ENCODE data around the gene MAPK6.
"Not testable (repeated sequence)": the region's sequence is repeated elsewhere in the genome, so short reads cannot be mapped to it uniquely, and the experiment has no call there.

Gene MAPK6

DNA sequence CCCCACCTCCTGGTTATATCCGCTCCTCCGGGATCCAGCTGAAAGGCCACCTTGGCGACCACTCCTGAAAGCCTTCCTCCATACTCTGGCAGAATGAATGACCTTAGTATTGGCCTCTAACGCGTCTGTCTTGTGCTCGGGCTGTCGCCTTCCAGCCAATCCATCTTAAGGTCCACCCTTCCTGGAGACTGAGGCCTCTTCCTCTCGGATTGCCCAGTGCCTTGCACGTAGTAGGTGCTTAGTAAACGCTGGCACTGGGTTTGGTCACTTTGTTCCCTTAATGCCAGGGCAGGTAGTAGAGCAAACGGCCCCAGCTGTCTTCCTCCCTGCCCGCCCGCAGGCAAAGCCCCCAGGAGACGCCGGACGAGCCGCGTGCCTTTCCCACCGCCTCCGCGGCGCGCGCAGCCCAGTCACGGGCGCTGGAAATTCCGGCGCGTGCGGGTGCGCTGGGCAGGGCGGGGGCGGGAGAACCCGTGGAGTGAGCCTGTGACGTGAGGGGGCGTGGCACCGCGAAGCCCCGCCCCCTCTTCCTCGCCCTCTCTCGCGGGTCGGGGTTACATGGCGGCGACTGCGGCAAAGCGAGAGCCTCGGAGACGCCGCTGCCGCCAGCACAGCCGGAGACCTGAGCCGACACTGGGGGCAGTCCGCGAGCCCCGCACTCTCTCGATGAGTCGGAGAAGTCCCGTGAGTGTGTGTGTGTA is at the start of gene MAPK6:
Gene MAPK6 (plus strand): TSS at position 527 of the 701 bp plus-strand sequence. CDS start 27,242 bp downstream, outside the sequence.
- DNase-seq = peak in 1 of 2 experiments; percentile 55

DNA sequence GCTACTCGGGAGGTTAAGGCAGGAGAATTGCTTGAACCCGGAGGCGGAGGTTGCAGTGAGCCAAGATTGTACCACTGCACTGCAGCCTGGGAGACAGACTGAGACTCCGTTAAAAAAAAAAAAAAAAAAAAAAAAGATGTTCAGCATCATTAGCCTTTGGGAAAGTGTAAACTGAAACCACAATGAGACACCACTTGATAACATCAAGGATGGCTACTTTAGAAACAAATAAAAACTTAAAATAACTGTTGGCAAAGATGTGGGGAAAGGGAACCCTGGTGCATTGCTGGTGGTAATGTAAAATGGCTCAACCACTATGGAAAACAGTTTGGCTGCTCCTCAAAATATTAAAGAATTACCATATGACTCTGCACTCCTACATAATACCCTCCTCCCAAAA is 49.3 kb upstream of the MAPK6 start:
- DNase-seq = no peak

DNA sequence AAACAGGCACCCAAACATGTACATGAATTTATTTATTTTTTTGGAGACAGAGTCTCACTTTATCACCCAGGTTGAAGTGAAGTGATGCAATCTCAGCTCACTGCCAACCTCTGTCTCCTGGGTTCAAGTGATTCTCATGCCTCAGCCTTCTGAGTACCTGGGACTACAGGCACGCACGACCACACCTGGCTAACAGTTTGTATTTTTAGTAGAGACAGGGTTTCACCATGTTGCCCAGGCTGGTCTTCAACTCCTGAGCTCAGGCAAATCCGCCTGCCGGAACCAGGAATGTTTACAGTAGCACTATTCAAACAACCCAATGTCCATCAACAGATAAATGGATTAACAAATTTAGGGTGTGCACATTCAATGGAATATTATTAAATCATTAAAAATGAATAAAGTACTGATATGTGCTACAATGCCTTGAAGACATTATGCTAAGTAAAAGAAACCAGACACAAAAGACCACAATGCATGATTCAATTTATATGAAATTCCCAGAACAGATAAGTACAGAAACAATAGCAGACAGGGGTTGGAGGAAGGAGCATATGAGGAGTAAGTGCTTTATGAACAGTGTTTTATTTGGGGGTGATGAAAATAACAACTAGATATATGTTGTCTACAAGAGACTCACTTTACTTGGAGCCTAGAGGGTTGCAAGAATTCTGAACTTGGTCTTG is 48.7 kb upstream of the MAPK6 start:
- DNase-seq = no peak

DNA sequence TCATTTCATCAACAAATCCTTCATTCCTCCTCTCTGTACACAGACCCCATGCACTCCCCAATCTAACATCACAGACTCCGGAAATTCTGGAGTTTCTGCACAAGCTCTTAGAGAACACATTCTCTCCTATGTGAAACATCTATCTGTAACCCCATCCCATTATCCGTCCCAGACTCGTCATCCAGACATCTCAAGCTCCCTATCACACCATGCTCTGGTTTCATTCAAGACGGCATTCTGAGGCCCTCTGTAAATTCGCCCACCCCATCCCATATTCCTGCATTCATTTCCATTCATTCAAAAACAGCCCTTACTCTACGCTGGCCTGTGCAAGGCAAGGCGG is 48.0 kb upstream of the MAPK6 start:
- DNase-seq = no peak

DNA sequence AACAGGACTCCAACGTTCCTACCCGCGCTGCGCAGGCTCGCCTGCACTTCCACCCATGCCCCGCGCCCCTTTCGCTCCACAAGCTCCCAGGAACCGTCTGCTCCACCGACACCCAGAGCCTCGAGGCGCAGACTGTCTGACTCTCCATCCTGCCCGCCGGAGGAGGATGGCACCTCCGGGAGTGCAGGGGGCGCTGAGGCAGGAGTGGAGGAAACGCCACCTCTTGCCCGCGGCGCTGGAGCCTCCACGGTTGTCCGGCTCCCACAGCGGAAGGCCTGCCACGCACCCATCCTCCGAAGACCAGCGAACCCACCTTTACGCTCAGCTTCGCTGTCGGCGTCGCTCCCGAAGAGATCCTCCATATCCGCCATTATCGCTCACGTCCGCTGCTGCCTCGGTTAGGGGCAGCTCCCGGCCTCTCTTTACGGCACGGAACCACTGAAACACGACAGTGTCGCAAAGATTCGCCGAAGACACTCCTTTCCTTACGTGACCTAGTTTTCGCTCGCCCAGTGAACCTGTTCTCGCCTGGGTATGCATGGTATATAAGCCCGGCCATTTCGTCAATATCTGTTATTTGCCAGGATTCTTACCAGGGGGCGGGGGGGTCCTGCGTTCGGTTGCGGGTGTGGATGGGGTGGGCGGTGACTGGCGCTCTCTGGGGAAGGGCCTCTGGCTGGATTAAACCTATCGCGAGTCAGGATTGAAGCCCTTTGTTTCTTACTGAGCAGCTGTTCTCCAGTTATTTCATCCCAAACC is 47.5 kb upstream of the MAPK6 start, which contains the start of gene LEO1:
Gene LEO1 (minus strand): TSS at position 404 of the 759 bp plus-strand sequence. CDS start 33 bp downstream, at position 371.
- peak in 1 of 2 experiments; percentile 79 for DNase-seq

DNA sequence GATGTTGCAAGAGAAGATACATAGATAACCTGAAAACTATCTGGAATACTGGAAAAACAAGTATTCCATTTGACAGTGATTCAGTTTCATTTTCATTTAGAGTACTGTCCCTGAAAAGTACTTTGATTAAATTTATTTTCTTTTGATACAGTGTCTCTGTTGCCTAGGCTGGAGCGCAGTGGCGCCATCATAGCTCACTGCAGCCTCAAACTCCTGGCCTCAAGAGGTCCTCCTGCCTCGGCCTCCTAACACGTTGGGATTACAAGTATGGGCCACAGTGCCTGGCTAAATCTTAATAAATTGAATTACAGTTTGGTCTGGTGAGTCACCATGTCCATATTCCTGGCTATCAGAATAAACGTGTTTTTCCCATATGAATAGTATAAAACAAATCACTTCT is 45.8 kb upstream of the MAPK6 start:
- no peak for DNase-seq

DNA sequence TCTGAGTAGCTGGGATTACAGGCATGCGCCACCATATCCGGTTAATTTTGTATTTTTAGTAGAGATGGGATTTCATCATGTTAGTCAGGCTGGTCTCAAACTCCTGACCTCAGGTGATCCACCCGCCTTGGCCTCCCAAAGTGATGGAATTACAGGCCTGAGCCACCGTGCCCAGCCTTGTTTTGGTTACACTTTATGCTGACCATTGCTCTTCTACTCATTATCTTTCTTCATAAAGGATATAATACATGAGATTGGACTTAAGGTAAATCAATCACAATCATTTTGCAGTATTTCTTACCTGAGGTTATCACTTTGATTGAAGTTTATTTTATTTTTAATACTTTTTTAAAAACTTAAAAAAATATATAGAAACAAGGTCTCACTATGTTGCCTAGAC is 45.2 kb upstream of the MAPK6 start:
- DNase-seq = no peak

DNA sequence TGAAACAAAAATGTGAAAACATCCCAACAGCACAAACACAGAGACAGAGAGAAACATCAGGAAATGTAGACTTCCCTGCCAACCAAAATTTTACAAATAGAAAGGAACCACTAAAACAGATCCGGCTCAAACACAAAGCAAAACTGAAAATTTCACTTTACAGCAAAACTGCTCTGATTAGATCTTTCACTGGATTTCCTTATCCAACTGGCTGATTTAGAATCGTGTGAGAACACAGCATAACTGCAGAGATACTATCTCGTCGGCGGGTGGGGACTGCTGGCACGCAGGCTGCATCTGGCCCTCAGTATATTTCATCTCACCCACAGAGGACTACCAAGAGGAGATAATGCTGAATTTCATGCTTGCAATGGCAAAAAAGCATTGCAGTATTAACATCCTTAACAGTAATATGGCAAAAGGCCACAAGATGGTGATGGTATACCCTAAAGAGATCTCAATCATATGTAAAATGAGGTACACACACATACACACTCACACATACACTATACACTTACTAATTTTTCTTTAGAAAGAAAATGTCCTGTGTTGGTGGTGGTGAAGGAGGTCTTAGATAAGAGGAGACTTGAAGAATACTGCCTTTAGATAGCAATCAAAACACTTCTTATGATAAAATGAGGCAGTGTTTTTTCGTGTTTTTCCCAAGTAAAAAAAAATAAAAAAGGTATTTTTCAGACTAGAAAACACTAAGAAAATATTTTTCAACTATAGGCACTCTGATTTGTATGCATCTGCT is 36.8 kb upstream of the MAPK6 start:
- DNase-seq = no peak

DNA sequence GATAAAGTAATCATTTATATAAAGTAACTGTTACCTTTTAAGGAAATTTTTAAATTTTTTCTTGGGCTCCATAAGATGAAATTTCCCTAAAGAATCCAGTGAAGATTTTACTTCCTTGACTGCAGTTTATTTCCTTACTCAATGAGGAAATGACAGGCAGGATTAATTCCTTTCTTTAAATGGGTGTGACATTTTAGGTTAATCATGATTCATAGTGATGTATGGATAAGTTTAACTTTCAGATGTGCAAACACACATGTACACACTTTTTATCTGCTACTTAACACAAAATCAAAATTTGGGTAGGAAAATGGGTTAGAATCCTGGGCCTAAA is 36.3 kb upstream of the MAPK6 start:
- no peak for DNase-seq

DNA sequence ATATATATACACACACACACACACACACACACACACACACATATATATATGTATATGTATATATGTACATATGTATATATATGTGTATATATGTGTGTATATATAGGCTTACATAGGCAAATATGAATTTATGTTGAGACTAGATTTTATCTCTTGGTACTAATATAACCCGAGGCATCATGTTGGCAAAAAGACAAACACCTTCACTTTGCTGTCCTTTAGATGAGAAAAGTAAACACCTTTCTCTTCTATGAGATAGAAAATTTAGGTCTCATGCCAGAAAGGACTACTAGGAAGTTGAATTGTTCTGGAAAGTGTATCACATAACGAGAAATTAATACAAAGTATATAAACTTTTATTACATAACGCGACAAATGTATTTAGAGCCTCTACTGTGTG is 27.9 kb upstream of the MAPK6 start:
- no peak for DNase-seq

DNA sequence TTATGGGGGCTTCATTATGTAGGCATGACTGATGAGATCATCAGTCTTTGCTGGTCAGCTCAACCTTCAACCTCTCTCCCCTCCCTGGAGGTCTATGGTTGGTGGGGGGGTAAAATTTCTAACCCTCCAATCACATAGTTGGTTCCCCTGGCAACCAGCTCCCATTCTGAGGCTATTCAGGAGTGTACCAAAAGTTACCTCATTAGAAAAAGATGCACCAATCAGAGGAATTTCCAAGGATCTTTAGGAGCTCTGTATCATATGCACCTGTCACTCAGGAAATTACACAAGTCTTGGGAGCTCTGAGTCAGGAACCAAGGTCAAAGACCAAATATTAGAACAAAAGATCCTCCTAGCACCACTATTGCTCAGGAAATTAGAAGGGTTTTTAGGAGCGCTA is 26.1 kb upstream of the MAPK6 start:
- DNase-seq = no peak

DNA sequence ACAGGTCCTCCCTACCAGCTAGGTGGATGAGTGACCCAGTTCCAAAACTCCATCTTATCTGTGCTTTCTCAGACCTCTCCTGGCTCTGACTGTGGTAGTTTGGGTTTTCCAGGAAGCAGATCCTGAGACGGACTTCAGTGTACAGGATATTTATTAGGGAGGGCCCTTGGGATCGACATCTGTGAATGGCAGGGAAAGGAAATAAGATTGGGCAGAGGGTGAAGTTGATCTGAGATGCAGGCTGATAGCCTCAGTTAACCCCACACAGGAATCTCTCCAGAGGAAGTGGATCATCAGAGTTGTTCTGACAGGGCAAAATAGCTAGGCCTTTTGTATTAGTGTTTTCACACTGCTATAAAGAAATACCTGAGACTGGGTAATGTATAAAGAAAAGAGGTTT is 16.7 kb upstream of the MAPK6 start:
- DNase-seq = no peak

DNA sequence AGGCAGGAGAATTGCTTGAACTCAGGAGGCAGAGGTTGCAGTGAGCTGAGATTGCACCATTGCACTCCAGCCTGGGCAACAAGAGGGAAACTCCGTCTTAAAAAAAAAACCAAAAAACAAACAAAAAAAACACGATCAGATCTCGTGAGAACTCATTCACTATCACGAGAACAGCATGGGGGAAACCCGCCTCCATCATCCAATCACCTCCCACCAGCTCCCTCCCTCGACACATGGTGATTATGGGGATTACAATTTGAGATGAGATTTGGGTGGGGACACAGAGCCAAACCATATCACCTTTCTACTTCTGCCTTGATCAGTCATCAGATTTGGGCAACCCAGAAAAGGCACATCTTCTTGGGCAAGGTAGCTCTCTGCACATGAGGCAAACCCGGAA is 15.9 kb upstream of the MAPK6 start:
- not testable (repeated sequence) for DNase-seq

DNA sequence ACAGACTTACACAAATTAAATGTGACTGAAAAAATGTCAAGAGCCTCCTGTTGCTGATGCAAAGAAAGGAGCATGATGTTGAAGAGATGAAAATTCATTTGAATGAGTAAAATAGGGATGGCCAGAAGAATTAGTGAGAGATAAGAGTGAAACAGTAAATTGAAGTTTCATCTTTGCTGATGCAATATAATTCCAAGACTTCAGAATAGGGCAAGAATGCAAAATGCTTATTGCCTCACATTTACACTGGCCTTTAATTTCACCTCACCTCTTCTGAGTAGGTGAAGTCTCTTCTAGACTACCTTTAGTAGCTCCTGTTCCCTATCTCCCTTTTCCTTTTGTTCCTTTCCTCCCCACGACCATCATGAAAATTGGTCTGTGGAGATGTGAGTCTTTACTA is 15.3 kb upstream of the MAPK6 start:
- no peak for DNase-seq

DNA sequence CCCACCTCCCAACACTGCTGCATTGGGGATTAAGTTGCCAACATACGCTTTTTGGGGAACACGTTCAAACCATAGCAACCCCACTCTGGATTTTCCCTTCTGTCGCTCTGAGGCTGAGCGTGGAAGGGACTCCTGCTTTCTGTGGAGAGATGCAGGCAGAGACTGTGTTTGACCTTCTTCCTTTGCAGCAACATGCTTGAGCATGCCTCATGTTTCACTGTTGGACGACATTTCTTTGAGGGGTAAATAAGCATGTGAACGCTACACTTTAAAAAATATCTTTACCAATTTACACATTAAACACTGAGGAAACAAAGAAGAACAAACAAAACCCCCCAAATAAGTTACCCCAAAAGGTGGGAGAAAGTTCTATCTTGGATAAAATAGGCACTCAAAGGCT is 14.2 kb upstream of the MAPK6 start:
- DNase-seq = no peak

DNA sequence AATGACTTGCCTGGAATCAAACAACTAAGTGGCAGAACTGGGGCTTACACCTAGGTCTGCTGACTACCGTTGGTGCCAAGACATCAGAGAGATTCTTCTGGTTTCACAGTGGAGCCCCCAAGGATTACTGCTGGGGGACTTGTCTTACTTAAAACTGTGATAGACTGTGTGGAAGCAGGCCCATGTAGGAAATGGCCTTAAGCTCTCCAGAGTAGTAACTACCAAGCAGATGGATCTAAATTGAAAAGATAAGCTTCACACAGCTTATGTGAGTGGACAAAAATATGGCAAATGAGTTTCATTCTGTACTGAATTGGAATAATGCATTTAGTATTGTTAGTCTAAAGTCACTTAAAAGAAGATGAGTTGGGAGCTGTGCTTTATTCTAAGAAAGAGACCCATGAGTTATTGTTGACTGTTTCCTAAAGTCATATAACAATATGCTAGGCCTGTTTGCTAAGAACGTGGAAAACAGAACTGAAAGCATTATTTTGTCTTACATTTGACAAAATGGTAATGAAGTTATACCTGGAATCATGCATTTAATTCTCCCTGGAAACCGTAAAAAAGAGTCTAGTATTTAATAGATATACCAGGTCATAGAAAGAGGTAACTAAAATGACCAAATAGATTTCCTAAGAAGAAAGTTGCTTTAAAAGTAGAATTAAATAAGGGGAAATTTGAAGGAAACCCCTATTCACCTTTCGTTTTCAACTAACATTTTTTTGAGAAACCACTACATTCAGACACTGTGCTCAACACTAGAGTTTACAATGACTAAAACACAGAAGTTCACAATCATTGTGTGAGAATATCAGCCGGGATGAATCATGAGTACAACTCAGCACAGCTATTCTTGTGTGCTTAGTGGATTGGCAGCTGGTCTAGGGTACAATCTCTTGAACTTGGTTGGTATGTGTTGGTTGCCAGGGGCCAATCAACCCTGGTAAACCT is 13.0 kb upstream of the MAPK6 start:
- no peak for DNase-seq

DNA sequence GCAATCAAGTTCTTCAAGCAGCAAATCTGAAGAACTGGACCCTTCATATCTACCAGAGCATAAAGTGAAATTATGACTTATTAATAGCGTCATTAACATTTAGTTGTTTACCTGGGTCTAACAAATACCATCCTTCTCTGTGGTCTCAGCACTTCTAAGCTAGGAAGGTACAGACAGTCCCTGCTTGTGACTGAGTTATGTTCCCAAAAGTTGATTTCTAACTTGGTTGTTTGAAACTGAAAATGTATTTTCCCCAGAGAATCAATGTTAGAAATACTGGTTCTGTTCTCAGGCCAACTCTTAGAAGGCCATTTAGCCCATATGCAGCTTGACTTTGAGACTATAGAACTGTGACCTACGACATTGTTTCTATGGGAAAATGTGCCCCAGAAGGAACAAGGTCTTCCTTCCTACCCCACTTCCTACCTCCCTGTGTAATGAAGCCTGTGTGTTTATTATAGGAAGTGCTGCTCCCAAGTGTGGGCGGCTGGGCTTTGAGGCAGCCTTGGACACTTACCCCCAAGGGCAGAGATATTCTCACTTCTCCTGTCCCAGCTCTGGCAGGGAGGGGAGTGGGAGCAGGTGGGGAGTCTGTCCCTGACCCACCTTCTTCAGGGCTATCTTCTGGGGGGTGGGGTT is 12.2 kb upstream of the MAPK6 start:
- no peak for DNase-seq

DNA sequence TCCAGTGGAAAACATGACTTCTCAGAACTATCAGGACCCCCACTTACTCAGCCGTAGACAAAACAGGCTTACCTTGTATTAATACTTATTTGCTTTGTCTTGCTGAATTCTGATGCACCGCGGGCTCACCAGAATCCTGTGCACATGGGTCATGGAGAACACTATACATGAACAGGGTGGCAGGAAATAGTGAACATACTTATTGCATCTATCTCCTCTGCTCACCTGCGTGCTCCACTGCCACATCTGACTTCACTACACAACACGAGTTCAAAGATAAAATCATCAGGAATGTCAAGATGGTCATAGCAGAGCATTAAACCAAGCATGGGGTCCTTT is 10.7 kb upstream of the MAPK6 start:
- DNase-seq = no peak

DNA sequence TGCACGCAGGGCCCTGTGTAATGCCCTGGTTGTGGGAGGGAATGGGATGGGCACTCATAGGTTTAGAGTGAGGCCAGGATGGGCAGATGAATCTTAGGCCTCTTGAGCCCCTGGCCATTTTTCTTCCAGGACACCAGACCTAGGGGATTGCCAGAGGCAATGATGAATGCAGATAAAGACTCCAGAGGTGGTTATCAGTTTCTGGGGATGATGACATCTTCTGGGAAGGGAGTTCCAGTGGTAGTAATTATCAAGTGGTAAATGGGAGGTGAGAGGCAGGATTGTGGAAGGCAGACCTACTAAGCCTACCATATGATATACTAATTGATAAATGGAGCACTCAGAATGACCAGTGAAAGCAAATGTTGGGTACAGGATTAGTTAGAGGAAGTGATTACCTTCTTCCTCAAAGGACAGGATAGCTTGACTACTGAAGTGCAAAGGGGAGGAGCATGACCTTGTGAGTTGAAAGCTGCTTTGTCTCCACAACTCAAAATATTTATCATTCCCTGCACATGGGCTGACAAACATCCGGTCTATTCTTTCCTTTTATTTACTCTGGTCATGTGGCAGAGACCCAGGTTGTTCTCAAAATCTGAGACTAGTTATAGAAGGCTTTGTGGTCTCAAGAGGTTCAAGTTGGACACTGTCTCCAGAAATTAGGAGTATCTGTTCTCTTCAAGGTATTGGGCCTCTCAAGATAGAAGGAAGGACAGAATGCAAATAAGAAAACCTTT is 10.2 kb upstream of the MAPK6 start:
- no peak for DNase-seq

DNA sequence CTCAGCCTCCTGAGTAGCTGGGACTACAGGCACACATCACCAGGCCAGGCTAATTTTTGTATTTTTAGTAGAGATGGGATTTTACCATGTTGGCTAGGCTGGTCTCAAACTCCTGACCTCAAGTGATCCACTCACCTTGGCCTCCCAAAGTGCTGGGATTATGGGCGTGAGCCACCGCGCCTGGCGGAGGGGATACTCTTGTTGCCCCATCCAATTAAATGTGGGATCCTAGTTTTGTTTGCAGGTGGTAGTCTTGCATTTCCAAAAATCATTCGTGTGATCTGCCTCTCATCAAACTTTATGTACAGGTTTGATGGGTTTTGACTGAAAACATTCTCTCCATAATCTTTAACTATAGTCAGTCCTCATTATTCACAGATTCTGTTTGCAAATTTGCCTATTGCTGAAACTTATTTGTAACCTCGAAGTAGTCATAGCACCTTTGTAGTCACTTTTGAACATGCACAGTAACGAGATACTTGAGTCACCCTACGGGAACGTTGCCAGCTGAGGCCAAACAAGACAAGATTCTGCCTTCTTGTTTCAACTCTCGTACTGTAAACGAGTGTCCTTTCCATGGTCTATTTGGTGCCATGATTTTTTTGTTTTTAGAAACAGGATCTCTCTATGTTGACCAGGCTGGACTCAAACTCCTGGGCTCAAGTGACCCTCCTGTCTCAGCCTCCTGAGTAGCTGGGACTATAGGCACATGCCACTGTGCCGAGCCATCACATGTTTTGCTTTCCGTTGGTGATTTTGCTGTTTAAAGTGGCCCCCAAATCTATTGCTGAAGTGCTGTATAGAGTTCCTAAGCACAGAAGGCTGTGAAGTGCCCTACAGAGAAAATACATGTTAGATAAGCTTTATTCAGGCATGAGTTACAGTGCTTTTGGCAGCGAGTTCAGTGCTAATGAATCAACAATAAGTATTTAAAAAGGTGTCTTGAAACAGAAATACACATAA is 8.1 kb upstream of the MAPK6 start:
- no peak for DNase-seq
